Glutamatergic neuron (in vitro differentiated cells): ENCODE results near the gene HM13. TPM values are rescaled to one million over a fixed set of nuclear protein-coding genes. Genes with fewer than 3 reads are reported as not detected.

Experiments
- DNase-seq: peaks from one replicate; pipeline ENCODE4 v3.0.0; 2022
- H3K27ac Mint-ChIP-seq: one replicate; pipeline ENCODE4 v1.8.0; 2020; ENCODE audit warnings: mild to moderate bottlenecking, mixed read lengths, inconsistent platforms; ENCODE audit not compliant: unreplicated experiment
- H3K27me3 Mint-ChIP-seq: one replicate; pipeline ENCODE4 v1.8.0; 2020; ENCODE audit warnings: mild to moderate bottlenecking, moderate library complexity, mixed read lengths, inconsistent platforms; ENCODE audit not compliant: unreplicated experiment
- H3K36me3 Mint-ChIP-seq: one replicate; pipeline ENCODE4 v1.8.0; 2020; ENCODE audit warnings: mild to moderate bottlenecking, mixed read lengths, inconsistent platforms; ENCODE audit not compliant: unreplicated experiment
- H3K4me1 Mint-ChIP-seq: one replicate; pipeline ENCODE4 v1.8.0; 2020; ENCODE audit warnings: mild to moderate bottlenecking, low read depth, mixed read lengths, inconsistent platforms; ENCODE audit not compliant: unreplicated experiment
- H3K4me3 Mint-ChIP-seq: one replicate; pipeline ENCODE4 v1.8.0; 2020; ENCODE audit warnings: mild to moderate bottlenecking, mixed read lengths, inconsistent platforms; ENCODE audit not compliant: unreplicated experiment
- H3K9me3 Mint-ChIP-seq: one replicate; pipeline ENCODE4 v1.8.0; 2020; ENCODE audit warnings: mild to moderate bottlenecking, moderate library complexity, mixed read lengths, inconsistent platforms; ENCODE audit not compliant: unreplicated experiment
- CTCF ChIP-seq: fragments of 200-600 bp; sonication (generic); IDR thresholded peaks from one replicate; pipeline ENCODE4 v1.5.0; 2021; ENCODE audit not compliant: partially characterized antibody, unreplicated experiment
- total RNA-seq: library from RNA; stranded (reverse); fragmentation: NEBNext Ultra II Directional; extraction: Animal tissue kit (Norgen Biotek cat#: 25700); gene quantifications from one replicate; pipeline ENCODE4 v1.2.1, GENCODE V29; 2021; ENCODE audit not compliant: unreplicated experiment

Gene HM13
- total RNA-seq, 1 donor from 2014 or later, result 320 TPM

DNA sequence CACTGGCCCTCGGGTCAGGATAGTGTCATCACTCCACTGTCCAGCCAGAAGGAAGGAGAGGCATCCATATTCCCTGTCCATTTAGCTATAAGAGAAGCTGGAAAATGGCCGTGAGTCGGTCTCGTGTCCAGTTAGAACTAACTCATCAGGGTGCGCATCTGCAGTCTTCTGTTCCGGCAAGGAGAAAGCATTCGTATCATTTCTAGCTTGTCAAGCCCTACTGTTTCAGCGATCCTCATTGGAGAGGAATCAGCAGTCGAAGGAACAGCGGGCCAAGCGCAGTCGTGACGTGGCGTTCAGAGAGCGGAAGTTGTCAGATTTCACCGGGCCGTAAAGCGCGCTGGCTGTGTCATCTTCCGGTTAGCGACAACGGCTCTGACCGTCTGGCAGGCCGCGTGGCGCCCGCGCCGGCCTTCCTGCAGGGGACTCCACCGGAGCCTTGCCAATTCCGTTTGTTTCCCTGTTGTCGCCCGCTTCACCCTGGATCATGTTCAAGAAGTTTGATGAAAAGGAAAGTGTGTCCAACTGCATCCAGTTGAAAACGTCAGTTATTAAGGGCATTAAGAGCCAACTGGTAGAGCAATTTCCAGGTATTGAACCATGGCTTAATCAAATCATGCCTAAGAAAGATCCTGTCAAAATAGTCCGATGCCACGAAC lies 32.9 kb downstream of the HM13 start:
- no peak for TF ChIP-seq CTCF
- H3K4me1 Mint-ChIP-seq, result peaks cover 24% of the 10 kb centered on the region
- H3K36me3 Mint-ChIP-seq, result peaks cover 13% of the 10 kb centered on the region

GRCh38 chr20:31547720-31548298 lies 33.6 kb downstream of the HM13 start:
- Mint-ChIP-seq H3K9me3 (peaks cover 19% of the 10 kb centered on the region), H3K4me3 (peak overlapping the region; percentile 94), H3K4me1 (peaks cover 29% of the 10 kb centered on the region), H3K27me3 (peaks cover 16% of the 10 kb centered on the region), H3K27ac (peak overlapping the region; percentile 98), H3K36me3 (peaks cover 16% of the 10 kb centered on the region)
- DNase-seq, result no peak
- TF ChIP-seq CTCF, result no peak

More for the DNA sequence above, 32.9 kb downstream of the HM13 start:
- Mint-ChIP-seq H3K27me3 (peaks cover 14% of the 10 kb centered on the region), H3K27ac (peak overlapping the region; percentile 98), H3K9me3 (peaks cover 19% of the 10 kb centered on the region), H3K4me3 (peak overlapping the region; percentile 94)
- peak; percentile 99 for DNase-seq

DNA sequence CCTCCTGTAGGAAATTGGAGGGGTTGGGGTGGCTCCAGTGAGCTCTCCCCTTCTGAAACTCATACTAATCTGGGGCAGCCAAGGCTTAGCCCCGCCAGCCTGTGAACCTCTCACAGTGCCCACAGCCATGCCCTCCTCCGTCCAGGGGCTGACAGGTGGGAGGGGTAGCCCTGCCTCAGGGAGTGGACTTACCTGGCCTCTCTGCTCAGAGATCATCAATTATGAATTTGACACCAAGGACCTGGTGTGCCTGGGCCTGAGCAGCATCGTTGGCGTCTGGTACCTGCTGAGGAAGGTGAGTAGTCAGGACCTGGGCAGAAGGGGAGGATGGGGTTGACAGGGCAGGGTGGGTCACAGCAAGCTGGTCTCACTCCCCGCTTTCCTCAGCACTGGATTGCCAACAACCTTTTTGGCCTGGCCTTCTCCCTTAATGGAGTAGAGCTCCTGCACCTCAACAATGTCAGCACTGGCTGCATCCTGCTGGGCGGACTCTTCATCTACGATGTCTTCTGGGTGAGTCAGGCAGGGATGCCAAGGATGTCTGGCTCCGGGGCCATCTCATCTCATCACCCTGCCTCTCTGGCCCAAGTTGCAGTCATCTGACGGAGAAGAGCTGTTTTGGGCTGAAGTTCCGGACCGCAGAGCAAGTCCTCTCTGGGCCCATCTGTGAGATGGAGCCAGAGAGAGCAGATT lies 34.7 kb downstream of the HM13 start:
- Mint-ChIP-seq H3K27me3 (peaks cover 16% of the 10 kb centered on the region), H3K27ac (peak overlapping the region; percentile 98), H3K4me1 (peaks cover 33% of the 10 kb centered on the region), H3K9me3 (peaks cover 20% of the 10 kb centered on the region), H3K36me3 (peaks cover 16% of the 10 kb centered on the region), H3K4me3 (peak overlapping the region; percentile 94)
- DNase-seq, result no peak
- TF ChIP-seq CTCF, result no peak

GRCh38 chr20:31549513-31549880 lies 35.3 kb downstream of the HM13 start:
- H3K27me3 Mint-ChIP-seq, result peaks cover 16% of the 10 kb centered on the region
- no peak for DNase-seq
- peak overlapping the region; percentile 18 for H3K27ac Mint-ChIP-seq
- peak overlapping the region; percentile 56 for H3K4me3 Mint-ChIP-seq
- H3K9me3 Mint-ChIP-seq, result peaks cover 24% of the 10 kb centered on the region
- TF ChIP-seq CTCF, result no peak
- H3K4me1 Mint-ChIP-seq, result peaks cover 38% of the 10 kb centered on the region
- H3K36me3 Mint-ChIP-seq, result peaks cover 16% of the 10 kb centered on the region

DNA sequence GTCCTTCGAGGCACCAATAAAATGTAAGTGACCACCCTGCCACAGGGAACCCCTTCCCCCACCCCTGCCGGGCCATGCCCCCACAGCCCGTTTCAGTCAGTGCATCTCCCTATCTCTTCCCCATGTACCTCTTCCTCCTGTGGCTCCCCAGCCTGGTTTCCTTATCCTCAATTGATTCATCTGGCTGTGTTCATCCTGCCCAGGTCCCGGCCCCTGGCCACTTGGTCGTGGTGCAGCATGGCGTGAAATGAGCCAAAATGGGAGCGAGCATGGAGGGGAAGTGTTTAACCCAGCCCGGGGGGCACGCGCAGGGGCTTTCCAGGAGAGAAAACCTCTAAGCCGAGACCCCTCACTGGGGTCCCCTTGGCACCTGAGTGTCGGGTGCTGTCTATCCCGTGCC lies 35.9 kb downstream of the HM13 start:
- peaks cover 16% of the 10 kb centered on the region for H3K36me3 Mint-ChIP-seq
- H3K27me3 Mint-ChIP-seq, result peaks cover 20% of the 10 kb centered on the region
- peaks cover 25% of the 10 kb centered on the region for H3K9me3 Mint-ChIP-seq
- no peak overlapping the region for H3K4me3 Mint-ChIP-seq
- no peak for DNase-seq
- no peak overlapping the region for H3K27ac Mint-ChIP-seq
- TF ChIP-seq CTCF, result no peak
- H3K4me1 Mint-ChIP-seq, result peaks cover 44% of the 10 kb centered on the region
